WTC11 (cell line): ENCODE results near the gene PTPRN2. TPM values are rescaled to one million over a fixed set of nuclear protein-coding genes. Genes with fewer than 3 reads are reported as not detected.

Experiments used
- ATAC-seq: fragments of 200-7000 bp; cut with Tn5 transposase; 2 replicates; pipeline ENCODE4 v1.10.0; 2021; ENCODE audit warnings: mild to moderate bottlenecking, moderate library complexity
- CTCF ChIA-PET: fragments of 300-600 bp; sonication (Branson Sonifier 250); formaldehyde crosslinking; loops from one replicate; lab custom pipeline; 2021; ENCODE audit warnings: antibody characterized with exemption; lab: Charles Lee
- POLR2A ChIA-PET: fragments of 350-600 bp; sonication (Branson Sonifier 250); formaldehyde crosslinking; loops from one replicate; lab custom pipeline; 2021; ENCODE audit warnings: antibody characterized with exemption; lab: Charles Lee
- DNase-seq: peaks from one replicate; pipeline ENCODE4 v3.0.0; 2021; ENCODE audit warnings: low spot score
- H3K27ac Mint-ChIP-seq: 2 replicates; pipeline ENCODE4 v1.8.0; 2021; ENCODE audit warnings: mixed read lengths
- H3K27me3 Mint-ChIP-seq: 2 replicates; pipeline ENCODE4 v1.8.0; 2021; ENCODE audit warnings: low read depth, mild to moderate bottlenecking, moderate library complexity, mixed read lengths
- H3K36me3 Mint-ChIP-seq: 2 replicates; pipeline ENCODE4 v1.8.0; 2021; ENCODE audit warnings: mixed read lengths
- H3K4me1 Mint-ChIP-seq: 2 replicates; pipeline ENCODE4 v1.8.0; 2022; ENCODE audit warnings: mixed read lengths
- H3K4me3 Mint-ChIP-seq: 2 replicates; pipeline ENCODE4 v1.8.0; 2021; ENCODE audit warnings: mild to moderate bottlenecking, moderate library complexity, mixed read lengths
- H3K9me3 Mint-ChIP-seq: 2 replicates; pipeline ENCODE4 v1.8.0; 2021; ENCODE audit warnings: mixed read lengths
- ESRRA ChIP-seq: sonication (generic); formaldehyde crosslinking; IDR thresholded peaks from 2 replicates; pipeline ENCODE4 v1.8.1; 2022; ENCODE audit warnings: mild to moderate bottlenecking, missing genetic modification reagents, borderline replicate concordance
- GRHL2 ChIP-seq: fragments of 250-450 bp; sonication (Bioruptor Pico); IDR thresholded peaks from 2 replicates; pipeline ENCODE4 v1.8.0; 2022; ENCODE audit warnings: mild to moderate bottlenecking, moderate library complexity; ENCODE audit not compliant: insufficient replicate concordance, severe bottlenecking
- NFYB ChIP-seq: sonication (generic); formaldehyde crosslinking; conservative IDR thresholded peaks from 2 replicates; pipeline ENCODE4 v1.8.0; 2022; ENCODE audit warnings: low read depth, missing genetic modification reagents
- NR1H2 ChIP-seq: sonication (generic); formaldehyde crosslinking; IDR thresholded peaks from 2 replicates; pipeline ENCODE4 v1.9.0; 2021; ENCODE audit warnings: mild to moderate bottlenecking, moderate library complexity, missing genetic modification reagents
- PRRX2 ChIP-seq: fragments of 250-450 bp; sonication (Bioruptor Pico); IDR thresholded peaks from 2 replicates; pipeline ENCODE4 v1.8.0; 2021; ENCODE audit warnings: mild to moderate bottlenecking
- ZBTB21 ChIP-seq: sonication (generic); formaldehyde crosslinking; IDR thresholded peaks from 2 replicates; pipeline ENCODE4 v1.8.1; 2023; ENCODE audit warnings: mild to moderate bottlenecking, missing genetic modification reagents, borderline replicate concordance
- ZNF396 ChIP-seq: fragments of 250-450 bp; sonication (Bioruptor Pico); IDR thresholded peaks from 2 replicates; pipeline ENCODE4 v1.8.0; 2021; ENCODE audit warnings: mild to moderate bottlenecking, moderate library complexity, borderline replicate concordance
- total RNA-seq: library from RNA; stranded (reverse); gene quantifications from 3 replicates; pipeline ENCODE4 v1.2.3, GENCODE V29; 2021
- TF ChIP-seq, protein P1 (sequence below): sonication (generic); formaldehyde crosslinking; conservative IDR thresholded peaks from 2 replicates; pipeline ENCODE4 v1.8.1; 2023; ENCODE audit warnings: mild to moderate bottlenecking, low read depth, missing genetic modification reagents, moderate library complexity
- TF ChIP-seq, protein P2 (sequence below): fragments of 250-450 bp; sonication (Bioruptor Pico); IDR thresholded peaks from 2 replicates; pipeline ENCODE4 v1.9.0; 2021; ENCODE audit warnings: mild to moderate bottlenecking
- TF ChIP-seq, protein P3 (sequence below): sonication (generic); formaldehyde crosslinking; IDR thresholded peaks from 2 replicates; pipeline ENCODE4 v1.8.1; 2022; ENCODE audit warnings: mild to moderate bottlenecking, missing genetic modification reagents, moderate library complexity, borderline replicate concordance

Gene PTPRN2
- total RNA-seq, 1 experiment from 2014 or later = 4.7 TPM

DNA sequence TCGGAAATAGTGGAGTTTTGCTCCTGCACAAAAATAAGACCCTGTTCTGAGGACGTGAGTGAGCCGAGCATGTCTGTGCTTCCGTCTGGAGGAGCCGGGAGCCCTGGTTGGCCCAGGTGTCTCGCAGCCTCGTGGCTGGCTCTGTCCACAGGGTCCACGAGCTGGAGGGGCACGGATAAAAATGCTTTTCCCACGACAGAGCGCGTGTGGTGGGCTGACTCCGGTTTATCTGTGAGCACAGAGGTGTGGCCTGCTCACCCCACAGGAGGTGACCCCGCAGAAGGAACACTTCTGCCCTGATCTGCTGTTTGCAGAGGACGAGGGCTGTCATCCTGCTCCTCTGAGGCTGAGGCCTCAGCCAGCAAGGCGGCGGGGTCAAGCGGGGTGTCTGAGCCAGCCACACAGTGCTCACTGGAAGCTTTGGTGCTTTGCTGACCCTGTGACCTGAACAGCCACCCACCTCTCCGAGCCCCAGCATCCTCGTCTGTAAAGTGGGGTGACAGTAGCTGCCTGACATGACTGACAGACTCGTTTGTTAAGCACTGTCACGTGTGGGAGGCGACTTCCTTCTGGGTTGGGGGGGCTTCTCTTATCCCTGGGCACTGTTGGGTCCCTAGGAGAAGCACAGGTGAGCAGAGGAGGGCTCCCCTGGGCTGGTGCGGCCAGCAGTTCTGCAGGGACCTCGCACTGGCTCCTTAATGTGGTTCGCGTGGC lies 1088.3 kb downstream of the PTPRN2 start (continued):
- TF ChIP-seq, protein P1, sequence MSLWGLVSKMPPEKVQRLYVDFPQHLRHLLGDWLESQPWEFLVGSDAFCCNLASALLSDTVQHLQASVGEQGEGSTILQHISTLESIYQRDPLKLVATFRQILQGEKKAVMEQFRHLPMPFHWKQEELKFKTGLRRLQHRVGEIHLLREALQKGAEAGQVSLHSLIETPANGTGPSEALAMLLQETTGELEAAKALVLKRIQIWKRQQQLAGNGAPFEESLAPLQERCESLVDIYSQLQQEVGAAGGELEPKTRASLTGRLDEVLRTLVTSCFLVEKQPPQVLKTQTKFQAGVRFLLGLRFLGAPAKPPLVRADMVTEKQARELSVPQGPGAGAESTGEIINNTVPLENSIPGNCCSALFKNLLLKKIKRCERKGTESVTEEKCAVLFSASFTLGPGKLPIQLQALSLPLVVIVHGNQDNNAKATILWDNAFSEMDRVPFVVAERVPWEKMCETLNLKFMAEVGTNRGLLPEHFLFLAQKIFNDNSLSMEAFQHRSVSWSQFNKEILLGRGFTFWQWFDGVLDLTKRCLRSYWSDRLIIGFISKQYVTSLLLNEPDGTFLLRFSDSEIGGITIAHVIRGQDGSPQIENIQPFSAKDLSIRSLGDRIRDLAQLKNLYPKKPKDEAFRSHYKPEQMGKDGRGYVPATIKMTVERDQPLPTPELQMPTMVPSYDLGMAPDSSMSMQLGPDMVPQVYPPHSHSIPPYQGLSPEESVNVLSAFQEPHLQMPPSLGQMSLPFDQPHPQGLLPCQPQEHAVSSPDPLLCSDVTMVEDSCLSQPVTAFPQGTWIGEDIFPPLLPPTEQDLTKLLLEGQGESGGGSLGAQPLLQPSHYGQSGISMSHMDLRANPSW (CRISPR knock-in tag) = no peak
- TF ChIP-seq ESRRA (CRISPR knock-in tag) (no peak), ZNF396 (CRISPR knock-in tag) (no peak)

DNA sequence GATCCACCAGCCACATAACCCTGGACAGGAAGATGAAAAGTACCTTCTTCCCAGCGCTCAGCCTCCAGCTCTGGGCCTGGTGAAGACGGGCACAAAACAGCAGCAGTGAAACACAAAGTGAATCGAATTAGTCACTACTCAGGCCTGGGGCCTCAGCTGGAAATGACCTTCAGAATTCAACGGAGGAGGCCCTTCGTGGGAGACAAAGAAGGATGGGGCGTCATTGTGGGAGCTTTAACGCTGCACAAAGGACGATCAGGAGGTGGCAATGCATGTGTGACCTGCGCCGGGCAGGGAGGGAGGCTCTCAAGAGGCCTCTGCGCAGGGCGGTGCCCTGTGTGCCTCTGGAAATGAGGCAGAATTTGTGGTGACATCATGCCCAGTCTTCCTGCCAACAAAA lies 1089.0 kb downstream of the PTPRN2 start:
- H3K9me3 Mint-ChIP-seq = no peaks in the 10 kb centered on the region; the same call in 1 of the 2 replicates
- ATAC-seq = no peak
- ChIA-PET POLR2A (no interaction called here), CTCF (interaction anchor here (1.1 kb wide), 1 partner anchor 24 kb away, joined by 4 read pairs; no protein-coding TSS in a partner anchor)
- TF ChIP-seq GRHL2 (CRISPR knock-in tag) = no peak
- no peaks in the 10 kb centered on the region for H3K36me3 Mint-ChIP-seq
- H3K27me3 Mint-ChIP-seq = peaks cover 60% of the 10 kb centered on the region
- no peak overlapping the region for H3K27ac Mint-ChIP-seq
- DNase-seq = no peak
- no peak overlapping the region for H3K4me3 Mint-ChIP-seq
- no peaks in the 10 kb centered on the region for H3K4me1 Mint-ChIP-seq

DNA sequence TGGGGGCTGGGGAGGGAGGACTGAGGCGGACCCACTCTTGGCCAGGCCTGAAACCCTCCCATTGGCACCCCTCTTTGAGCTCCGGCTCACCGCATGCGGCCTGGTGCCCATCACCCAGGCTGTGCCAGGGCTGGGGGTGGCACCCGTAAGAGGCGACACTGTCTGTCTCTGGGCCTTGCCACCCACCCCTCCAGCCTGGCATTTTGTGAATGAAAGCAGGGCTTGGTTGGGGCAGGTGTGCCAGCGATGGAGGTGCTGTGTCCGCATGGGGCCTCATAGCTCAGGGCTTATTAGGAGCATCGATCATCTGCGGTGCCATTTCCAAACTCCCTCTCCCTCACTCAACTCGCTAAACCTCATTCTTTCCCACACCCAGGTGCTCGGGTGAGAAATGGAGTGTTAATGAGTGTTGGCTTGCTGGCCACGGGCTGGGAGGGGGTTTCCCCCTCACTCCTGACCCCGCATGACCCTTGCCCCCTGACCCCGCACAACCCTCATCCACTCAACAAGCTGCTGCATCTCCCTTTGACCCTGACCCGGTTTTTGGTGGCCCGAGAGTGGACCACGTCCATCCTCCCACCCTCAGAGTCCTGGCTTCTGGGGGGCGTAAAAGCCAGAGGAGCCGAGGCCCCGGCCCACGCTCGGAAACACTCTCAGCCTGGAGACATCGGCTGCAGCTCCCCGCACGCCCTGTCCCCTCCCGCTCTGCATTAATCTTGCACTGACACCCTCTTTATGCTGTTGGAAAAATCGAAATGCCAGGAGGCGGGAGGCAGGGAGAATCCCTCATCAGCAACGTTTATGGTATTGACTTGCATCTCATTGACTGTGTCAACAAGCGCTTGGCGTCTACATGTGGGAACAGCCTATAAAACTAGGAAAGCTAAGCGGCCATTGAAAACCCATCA lies 1089.6 kb downstream of the PTPRN2 start:
- DNase-seq = no peak
- TF ChIP-seq GRHL2 (CRISPR knock-in tag) (no peak), ZBTB21 (CRISPR knock-in tag) (no peak)
- TF ChIP-seq, all 79 proteins: peak for 0
- CTCF ChIA-PET = interaction anchor here (1.1 to 1.5 kb wide), 1 partner anchor 23 kb away, joined by 4 to 6 read pairs; no protein-coding TSS in a partner anchor
- Mint-ChIP-seq H3K4me1 (no peaks in the 10 kb centered on the region), H3K36me3 (no peaks in the 10 kb centered on the region), H3K4me3 (no peak overlapping the region), H3K9me3 (no peaks in the 10 kb centered on the region; the same call in 1 of the 2 replicates), H3K27me3 (peaks cover 57% of the 10 kb centered on the region), H3K27ac (no peak overlapping the region)
- POLR2A ChIA-PET = no interaction called here
- ATAC-seq = no peak

DNA sequence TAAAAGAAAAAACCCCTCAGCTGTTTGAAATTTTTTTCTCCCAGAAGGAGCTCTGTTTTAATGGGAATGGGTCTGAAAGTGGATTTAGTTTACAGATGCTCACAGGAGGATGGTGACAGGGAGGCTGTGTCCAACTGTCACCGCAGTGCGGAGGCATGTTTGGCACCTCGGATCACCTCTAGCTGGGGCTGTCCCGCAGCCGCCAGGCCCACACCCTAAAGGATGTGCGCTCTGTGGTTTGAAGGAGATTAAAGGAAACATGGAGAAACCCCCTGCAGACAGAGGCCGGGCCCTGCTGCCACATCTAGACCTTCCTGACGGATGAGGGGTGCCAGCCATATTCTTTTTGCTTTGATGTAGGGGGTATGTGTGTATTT lies 1090.3 kb downstream of the PTPRN2 start:
- Mint-ChIP-seq H3K27me3 (peaks cover 57% of the 10 kb centered on the region), H3K4me1 (no peaks in the 10 kb centered on the region), H3K9me3 (peaks cover 2% of the 10 kb centered on the region; the same call in 1 of the 2 replicates), H3K36me3 (no peaks in the 10 kb centered on the region), H3K27ac (no peak overlapping the region), H3K4me3 (no peak overlapping the region)
- DNase-seq = no peak
- POLR2A ChIA-PET = interaction anchor here (1.0 kb wide), 1 partner anchor 11 kb away, joined by 3 read pairs; no protein-coding TSS in a partner anchor
- no peak for TF ChIP-seq NR1H2 (CRISPR knock-in tag)
- TF ChIP-seq, all 79 proteins: peak for 0
- CTCF ChIA-PET = interaction anchor here (1.5 kb wide), 1 partner anchor 23 kb away, joined by 6 read pairs; no protein-coding TSS in a partner anchor
- no peak for ATAC-seq

DNA sequence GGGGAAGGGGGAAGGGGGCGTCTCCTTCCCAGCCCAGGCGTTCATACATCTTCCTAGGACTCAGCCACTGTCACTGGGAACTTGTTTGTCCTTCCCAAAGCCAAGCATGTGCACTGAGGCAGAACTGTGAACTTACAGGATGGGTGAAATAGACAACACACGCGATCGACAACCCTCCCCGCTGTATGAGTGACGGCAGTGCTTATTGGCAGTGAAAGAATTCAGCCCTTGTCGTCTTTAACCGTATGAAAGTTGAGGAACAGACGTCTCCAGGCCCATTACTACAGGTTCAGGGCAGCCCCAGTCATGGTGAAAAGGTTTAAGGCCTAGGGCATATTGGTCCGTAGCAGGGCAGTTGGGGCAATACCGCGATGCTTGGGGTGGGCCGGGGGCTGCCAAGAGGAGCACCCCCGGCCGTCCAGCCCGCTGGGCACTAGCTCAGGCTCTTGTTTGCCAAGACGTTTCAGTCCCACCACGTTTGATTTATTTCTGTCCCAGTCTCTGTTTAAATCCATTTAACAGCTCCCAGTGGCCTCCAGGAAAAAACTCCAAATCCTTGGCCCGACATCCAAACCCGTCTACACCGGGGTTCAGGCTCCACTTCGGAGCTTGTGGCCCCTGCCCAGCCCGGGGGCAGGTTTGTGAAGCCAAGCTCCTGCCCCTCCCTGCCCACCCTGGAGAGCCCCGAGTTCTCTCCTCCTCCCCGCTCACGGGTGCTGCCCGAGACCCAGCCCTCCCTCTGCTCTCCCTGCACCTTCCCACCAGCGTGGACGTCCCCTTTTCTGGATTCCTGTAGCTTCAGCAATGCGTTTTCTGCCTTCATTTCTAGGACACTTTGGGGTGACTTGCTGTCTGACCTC lies 1091.0 kb downstream of the PTPRN2 start:
- no peak overlapping the region for H3K4me3 Mint-ChIP-seq
- no peak overlapping the region for H3K27ac Mint-ChIP-seq
- CTCF ChIA-PET = interaction anchor here (1.5 kb wide), 1 partner anchor 22 kb away, joined by 6 read pairs; no protein-coding TSS in a partner anchor
- H3K27me3 Mint-ChIP-seq = peaks cover 52% of the 10 kb centered on the region
- DNase-seq (no peak), ATAC-seq (no peak)
- no peaks in the 10 kb centered on the region for H3K4me1 Mint-ChIP-seq
- no peaks in the 10 kb centered on the region for H3K36me3 Mint-ChIP-seq
- POLR2A ChIA-PET = interaction anchor here (1.0 kb wide), 1 partner anchor 10 kb away, joined by 3 read pairs; no protein-coding TSS in a partner anchor
- peaks cover 3% of the 10 kb centered on the region; the same call in 1 of the 2 replicates for H3K9me3 Mint-ChIP-seq
- no peak for TF ChIP-seq NFYB (CRISPR knock-in tag)
- TF ChIP-seq, protein P2, sequence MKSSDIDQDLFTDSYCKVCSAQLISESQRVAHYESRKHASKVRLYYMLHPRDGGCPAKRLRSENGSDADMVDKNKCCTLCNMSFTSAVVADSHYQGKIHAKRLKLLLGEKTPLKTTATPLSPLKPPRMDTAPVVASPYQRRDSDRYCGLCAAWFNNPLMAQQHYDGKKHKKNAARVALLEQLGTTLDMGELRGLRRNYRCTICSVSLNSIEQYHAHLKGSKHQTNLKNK = no peak
- TF ChIP-seq PRRX2 (CRISPR knock-in tag) = no peak
- TF ChIP-seq, protein P3, sequence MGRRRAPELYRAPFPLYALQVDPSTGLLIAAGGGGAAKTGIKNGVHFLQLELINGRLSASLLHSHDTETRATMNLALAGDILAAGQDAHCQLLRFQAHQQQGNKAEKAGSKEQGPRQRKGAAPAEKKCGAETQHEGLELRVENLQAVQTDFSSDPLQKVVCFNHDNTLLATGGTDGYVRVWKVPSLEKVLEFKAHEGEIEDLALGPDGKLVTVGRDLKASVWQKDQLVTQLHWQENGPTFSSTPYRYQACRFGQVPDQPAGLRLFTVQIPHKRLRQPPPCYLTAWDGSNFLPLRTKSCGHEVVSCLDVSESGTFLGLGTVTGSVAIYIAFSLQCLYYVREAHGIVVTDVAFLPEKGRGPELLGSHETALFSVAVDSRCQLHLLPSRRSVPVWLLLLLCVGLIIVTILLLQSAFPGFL (CRISPR knock-in tag) = no peak
- TF ChIP-seq, protein P1 (CRISPR knock-in tag) = no peak
